ENCODE data around the gene BARHL1.

DNA sequence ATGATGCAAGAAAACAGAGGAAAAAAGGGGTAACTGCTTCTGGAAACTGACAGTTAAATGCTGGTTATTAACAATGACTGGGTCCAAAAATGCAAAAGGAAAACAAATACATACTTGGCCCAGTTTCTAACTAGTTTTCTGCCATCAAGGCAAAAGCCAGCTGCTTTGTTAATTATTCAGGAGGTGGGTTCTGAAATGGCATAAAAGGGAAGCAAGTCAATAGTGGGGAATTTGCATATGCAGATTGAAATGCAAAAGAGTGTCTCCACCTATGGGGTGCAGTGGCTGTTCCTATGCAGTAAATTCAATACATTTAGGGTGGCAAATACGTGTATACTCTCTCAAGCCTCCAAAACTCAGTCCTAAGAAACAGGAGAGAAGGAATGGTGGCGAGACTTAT, 33.4 kb downstream of the BARHL1 start:
- TF ChIP-seq, protein P1, sequence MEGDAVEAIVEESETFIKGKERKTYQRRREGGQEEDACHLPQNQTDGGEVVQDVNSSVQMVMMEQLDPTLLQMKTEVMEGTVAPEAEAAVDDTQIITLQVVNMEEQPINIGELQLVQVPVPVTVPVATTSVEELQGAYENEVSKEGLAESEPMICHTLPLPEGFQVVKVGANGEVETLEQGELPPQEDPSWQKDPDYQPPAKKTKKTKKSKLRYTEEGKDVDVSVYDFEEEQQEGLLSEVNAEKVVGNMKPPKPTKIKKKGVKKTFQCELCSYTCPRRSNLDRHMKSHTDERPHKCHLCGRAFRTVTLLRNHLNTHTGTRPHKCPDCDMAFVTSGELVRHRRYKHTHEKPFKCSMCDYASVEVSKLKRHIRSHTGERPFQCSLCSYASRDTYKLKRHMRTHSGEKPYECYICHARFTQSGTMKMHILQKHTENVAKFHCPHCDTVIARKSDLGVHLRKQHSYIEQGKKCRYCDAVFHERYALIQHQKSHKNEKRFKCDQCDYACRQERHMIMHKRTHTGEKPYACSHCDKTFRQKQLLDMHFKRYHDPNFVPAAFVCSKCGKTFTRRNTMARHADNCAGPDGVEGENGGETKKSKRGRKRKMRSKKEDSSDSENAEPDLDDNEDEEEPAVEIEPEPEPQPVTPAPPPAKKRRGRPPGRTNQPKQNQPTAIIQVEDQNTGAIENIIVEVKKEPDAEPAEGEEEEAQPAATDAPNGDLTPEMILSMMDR (IDR thresholded peaks at IDR 0.05), result no peak
- TF ChIP-seq POLR2A (IDR thresholded peaks at IDR 0.05), result no peak

All from upper lobe of left lung (tissue), 4 donors.